Effector memory CD4-positive, alpha-beta T cell (primary cell): ENCODE results near the gene USP32.
"Not testable (repeated sequence)": the region's sequence is repeated elsewhere in the genome, so short reads cannot be mapped to it uniquely, and the experiment has no call there.

Source experiments
- DNase-seq, 3 donors: peaks; one replicate each; pipeline ENCODE4 v3.0.0-alpha.2; 2020
- H3K27ac ChIP-seq: 2 replicates; pipeline ENCODE4 v1.7.0; 2013; ENCODE audit warnings: mild to moderate bottlenecking, low read length, moderate library complexity; ENCODE audit not compliant: insufficient read depth, poor library complexity, severe bottlenecking
- H3K27me3 ChIP-seq: replicated peaks from 2 replicates; pipeline ENCODE4 v1.7.0; 2013; ENCODE audit warnings: mild to moderate bottlenecking, low read length; ENCODE audit not compliant: insufficient read depth, control insufficient read depth, poor library complexity, severe bottlenecking
- H3K36me3 ChIP-seq: 2 replicates; pipeline ENCODE4 v1.7.0; 2013; ENCODE audit warnings: mild to moderate bottlenecking, low read length, moderate library complexity; ENCODE audit not compliant: control insufficient read depth, insufficient read depth
- H3K4me1 ChIP-seq: 2 replicates; pipeline ENCODE4 v1.7.0; 2013; ENCODE audit warnings: low read length, mild to moderate bottlenecking; ENCODE audit not compliant: control insufficient read depth, insufficient read depth, poor library complexity, severe bottlenecking
- H3K4me3 ChIP-seq: 2 replicates; pipeline ENCODE4 v1.7.0; 2013; ENCODE audit warnings: low read length, low read depth, mild to moderate bottlenecking; ENCODE audit not compliant: insufficient read depth, poor library complexity, severe bottlenecking
- H3K9me3 ChIP-seq: 2 replicates; pipeline ENCODE4 v1.7.0; 2013; ENCODE audit warnings: mild to moderate bottlenecking, low read length, moderate library complexity; ENCODE audit not compliant: control insufficient read depth

The USP32 gene

GRCh38 chr17:60322056-60322387 lies 69.9 kb downstream of the USP32 start:
- Histone ChIP-seq H3K4me1 (no peaks in the 10 kb centered on the region), H3K9me3 (no peaks in the 10 kb centered on the region), H3K27me3 (no peaks in the 10 kb centered on the region), H3K27ac (no peak overlapping the region), H3K36me3 (no peaks in the 10 kb centered on the region), H3K4me3 (no peak overlapping the region)
- DNase-seq, result no peak

- no peak for DNase-seq
- Histone ChIP-seq H3K4me1 (no peaks in the 10 kb centered on the region), H3K27me3 (no peaks in the 10 kb centered on the region), H3K9me3 (no peaks in the 10 kb centered on the region), H3K36me3 (no peaks in the 10 kb centered on the region), H3K27ac (no peak overlapping the region), H3K4me3 (no peak overlapping the region)
These were observed 70.4 kb downstream of the USP32 start for GRCh38 chr17:60321336-60322055.

- DNase-seq, result no peak
- no peaks in the 10 kb centered on the region for H3K9me3 ChIP-seq
- H3K27me3 ChIP-seq, result no peaks in the 10 kb centered on the region
- H3K27ac ChIP-seq, result no peak overlapping the region
- no peaks in the 10 kb centered on the region for H3K4me1 ChIP-seq
- no peak overlapping the region for H3K4me3 ChIP-seq
- no peaks in the 10 kb centered on the region for H3K36me3 ChIP-seq
These were observed 73.1 kb downstream of the USP32 start for GRCh38 chr17:60318830-60319229.

GRCh38 chr17:60318326-60318725 lies 73.6 kb downstream of the USP32 start:
- no peak overlapping the region for H3K4me3 ChIP-seq
- H3K9me3 ChIP-seq, result no peaks in the 10 kb centered on the region
- DNase-seq, result no peak
- no peaks in the 10 kb centered on the region for H3K36me3 ChIP-seq
- no peak overlapping the region for H3K27ac ChIP-seq
- no peaks in the 10 kb centered on the region for H3K4me1 ChIP-seq
- no peaks in the 10 kb centered on the region for H3K27me3 ChIP-seq

- no peaks in the 10 kb centered on the region for H3K9me3 ChIP-seq
- H3K27me3 ChIP-seq, result no peaks in the 10 kb centered on the region
- no peaks in the 10 kb centered on the region for H3K4me1 ChIP-seq
- no peaks in the 10 kb centered on the region for H3K36me3 ChIP-seq
- H3K4me3 ChIP-seq, result no peak overlapping the region
- no peak for DNase-seq
- H3K27ac ChIP-seq, result no peak overlapping the region
These were observed 76.3 kb downstream of the USP32 start for GRCh38 chr17:60315650-60316049.

GRCh38 chr17:60314900-60315299 lies 77.0 kb downstream of the USP32 start:
- not testable (repeated sequence) for H3K27me3 ChIP-seq, H3K9me3 ChIP-seq, H3K27ac ChIP-seq, H3K4me3 ChIP-seq, DNase-seq, H3K36me3 ChIP-seq, H3K4me1 ChIP-seq

GRCh38 chr17:60314423-60314822 lies 77.5 kb downstream of the USP32 start:
- DNase-seq, result no peak
- Histone ChIP-seq H3K36me3 (no peaks in the 10 kb centered on the region), H3K4me3 (no peak overlapping the region)

GRCh38 chr17:60311936-60312335 lies 80.0 kb downstream of the USP32 start:
- Histone ChIP-seq H3K4me3 (no peak overlapping the region), H3K4me1 (no peaks in the 10 kb centered on the region), H3K9me3 (no peaks in the 10 kb centered on the region), H3K27ac (no peak overlapping the region), H3K36me3 (no peaks in the 10 kb centered on the region), H3K27me3 (no peaks in the 10 kb centered on the region)
- DNase-seq, result no peak

More at GRCh38 chr17:60314423-60314822, 77.5 kb downstream of the USP32 start:
- H3K27ac ChIP-seq, result no peak overlapping the region
- H3K9me3 ChIP-seq, result no peaks in the 10 kb centered on the region
- no peaks in the 10 kb centered on the region for H3K27me3 ChIP-seq
- no peaks in the 10 kb centered on the region for H3K4me1 ChIP-seq

- Histone ChIP-seq H3K9me3 (no peaks in the 10 kb centered on the region), H3K4me1 (no peaks in the 10 kb centered on the region), H3K36me3 (no peaks in the 10 kb centered on the region), H3K27ac (no peak overlapping the region), H3K27me3 (no peaks in the 10 kb centered on the region), H3K4me3 (no peak overlapping the region)
- DNase-seq, result no peak
These were observed 80.7 kb downstream of the USP32 start for GRCh38 chr17:60311186-60311585.

- Histone ChIP-seq H3K27me3 (no peaks in the 10 kb centered on the region), H3K4me3 (no peak overlapping the region), H3K27ac (no peak overlapping the region), H3K9me3 (no peaks in the 10 kb centered on the region), H3K36me3 (no peaks in the 10 kb centered on the region), H3K4me1 (peaks cover 3% of the 10 kb centered on the region)
- DNase-seq, result no peak
These were observed 86.8 kb downstream of the USP32 start for GRCh38 chr17:60305141-60305540.
